ENCODE results near the gene ZNF839. TPM values are rescaled to one million over a fixed set of nuclear protein-coding genes. Genes with fewer than 3 reads are reported as not detected.
A peak's percentile ranks its signal among the peaks of the same experiment; 100 is the strongest.

ZNF839 gene
- total RNA-seq, 1 experiment from 2014 or later: 15.1 TPM

DNA sequence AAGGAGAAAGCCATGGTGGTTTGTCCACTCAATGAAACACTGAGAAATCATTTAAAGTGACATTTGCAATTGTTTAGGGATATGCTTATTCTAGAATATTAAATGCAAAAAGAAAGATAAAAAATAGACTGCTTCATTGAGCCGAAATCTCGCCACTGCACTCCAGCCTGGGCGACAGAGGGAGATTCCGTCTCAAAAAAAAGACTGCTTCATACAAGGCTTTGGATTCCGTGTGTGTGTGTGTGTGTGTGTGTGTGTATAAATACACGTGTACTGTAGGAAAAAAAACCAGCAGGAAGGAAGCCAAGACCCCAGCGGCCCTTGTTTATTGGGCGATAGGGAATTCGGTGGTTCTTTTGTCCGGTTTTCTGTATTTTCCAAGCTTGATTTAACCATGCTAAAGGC is 3.2 kb upstream of the ZNF839 start (continued):
- TF ChIP-seq, protein P1, sequence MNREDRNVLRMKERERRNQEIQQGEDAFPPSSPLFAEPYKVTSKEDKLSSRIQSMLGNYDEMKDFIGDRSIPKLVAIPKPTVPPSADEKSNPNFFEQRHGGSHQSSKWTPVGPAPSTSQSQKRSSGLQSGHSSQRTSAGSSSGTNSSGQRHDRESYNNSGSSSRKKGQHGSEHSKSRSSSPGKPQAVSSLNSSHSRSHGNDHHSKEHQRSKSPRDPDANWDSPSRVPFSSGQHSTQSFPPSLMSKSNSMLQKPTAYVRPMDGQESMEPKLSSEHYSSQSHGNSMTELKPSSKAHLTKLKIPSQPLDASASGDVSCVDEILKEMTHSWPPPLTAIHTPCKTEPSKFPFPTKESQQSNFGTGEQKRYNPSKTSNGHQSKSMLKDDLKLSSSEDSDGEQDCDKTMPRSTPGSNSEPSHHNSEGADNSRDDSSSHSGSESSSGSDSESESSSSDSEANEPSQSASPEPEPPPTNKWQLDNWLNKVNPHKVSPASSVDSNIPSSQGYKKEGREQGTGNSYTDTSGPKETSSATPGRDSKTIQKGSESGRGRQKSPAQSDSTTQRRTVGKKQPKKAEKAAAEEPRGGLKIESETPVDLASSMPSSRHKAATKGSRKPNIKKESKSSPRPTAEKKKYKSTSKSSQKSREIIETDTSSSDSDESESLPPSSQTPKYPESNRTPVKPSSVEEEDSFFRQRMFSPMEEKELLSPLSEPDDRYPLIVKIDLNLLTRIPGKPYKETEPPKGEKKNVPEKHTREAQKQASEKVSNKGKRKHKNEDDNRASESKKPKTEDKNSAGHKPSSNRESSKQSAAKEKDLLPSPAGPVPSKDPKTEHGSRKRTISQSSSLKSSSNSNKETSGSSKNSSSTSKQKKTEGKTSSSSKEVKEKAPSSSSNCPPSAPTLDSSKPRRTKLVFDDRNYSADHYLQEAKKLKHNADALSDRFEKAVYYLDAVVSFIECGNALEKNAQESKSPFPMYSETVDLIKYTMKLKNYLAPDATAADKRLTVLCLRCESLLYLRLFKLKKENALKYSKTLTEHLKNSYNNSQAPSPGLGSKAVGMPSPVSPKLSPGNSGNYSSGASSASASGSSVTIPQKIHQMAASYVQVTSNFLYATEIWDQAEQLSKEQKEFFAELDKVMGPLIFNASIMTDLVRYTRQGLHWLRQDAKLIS (CRISPR knock-in tag; IDR thresholded peaks at IDR 0.05; ENCODE audit: borderline replicate concordance): no peak
- TF ChIP-seq EMX1 (CRISPR knock-in tag; IDR thresholded peaks at IDR 0.05) (no peak), CBFB (CRISPR knock-in tag; IDR thresholded peaks at IDR 0.05; ENCODE audit: low read depth) (no peak), ZNF396 (CRISPR knock-in tag; IDR thresholded peaks at IDR 0.05; ENCODE audit: borderline replicate concordance) (no peak)

DNA sequence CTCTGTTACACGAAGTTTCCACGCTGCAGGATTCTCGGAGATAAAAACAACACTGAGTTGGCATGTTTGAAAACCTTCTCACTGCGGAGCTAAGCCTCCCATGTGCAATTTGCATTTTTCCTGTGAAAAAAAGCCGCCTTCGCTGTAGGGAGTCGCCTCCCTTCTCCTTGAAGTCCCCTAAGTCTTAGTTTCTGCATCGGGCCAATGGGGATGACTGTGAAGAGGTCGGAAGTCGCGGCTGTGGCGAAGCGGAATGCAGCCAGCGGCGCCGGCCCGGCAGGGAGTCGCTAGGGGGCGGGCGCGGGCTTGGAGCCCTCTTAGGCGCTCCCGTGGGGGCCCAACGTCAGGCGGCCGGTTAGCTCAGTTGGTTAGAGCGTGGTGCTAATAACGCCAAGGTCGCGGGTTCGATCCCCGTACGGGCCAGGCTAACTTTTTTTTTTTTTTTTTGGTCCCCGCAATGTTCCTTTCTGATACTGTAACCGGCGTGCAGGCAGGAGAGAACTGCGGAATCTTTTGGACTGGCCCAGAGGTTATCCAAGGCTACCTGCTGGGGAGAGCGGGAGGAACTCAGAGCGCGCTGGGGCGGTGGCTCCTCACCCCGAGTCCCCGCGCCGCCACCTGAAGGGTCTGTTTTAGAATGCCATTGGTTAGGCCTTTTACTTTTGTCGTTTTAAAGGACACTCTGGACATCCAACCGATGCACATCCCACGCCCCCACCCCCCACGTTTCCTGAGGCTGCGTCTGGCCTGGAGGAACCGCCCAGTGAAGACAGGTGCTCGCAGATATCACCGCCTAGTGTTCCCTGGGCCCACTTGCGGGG is 2.6 kb upstream of the ZNF839 start:
- H3K36me3 Mint-ChIP-seq: no peaks in the 10 kb centered on the region
- peaks cover 25% of the 10 kb centered on the region for H3K27me3 Mint-ChIP-seq (ENCODE audit: low read depth)
- peaks cover 49% of the 10 kb centered on the region for H3K4me1 Mint-ChIP-seq
- H3K4me3 Mint-ChIP-seq: peak overlapping the region; percentile 93
- peak; percentile 92 for DNase-seq (ENCODE audit: low spot score)
- ChIA-PET CTCF (interaction anchor here (0.5 to 3.6 kb wide), 10 partner anchors 12 to 1299 kb away, joined by 3 to 33 read pairs (median 4); partner anchors contain the start of gene MOK), POLR2A (interaction anchor here (0.6 to 1.3 kb wide), 7 partner anchors 95 to 311 kb away, joined by 3 to 13 read pairs (median 4); partner anchors contain the start of gene WDR20)
- H3K27ac Mint-ChIP-seq: peak overlapping the region; percentile 98
- peak; percentile 66 for ATAC-seq
- H3K9me3 Mint-ChIP-seq: no peaks in the 10 kb centered on the region
- TF ChIP-seq CREM (CRISPR knock-in tag; IDR thresholded peaks at IDR 0.05) (peak; percentile 70; the same call in 1 of the 2 replicates), SP1 (CRISPR knock-in tag; conservative IDR thresholded peaks at IDR 0.05) (peak; percentile 59; the same call in 1 of the 2 replicates), NR3C1 (CRISPR knock-in tag; conservative IDR thresholded peaks at IDR 0.05; ENCODE audit: low read depth) (no peak), TEAD1 (CRISPR knock-in tag; IDR thresholded peaks at IDR 0.05) (peak; percentile 82; the same call in 1 of the 2 replicates), SOX15 (CRISPR knock-in tag; IDR thresholded peaks at IDR 0.05) (no peak), ZNF396 (CRISPR knock-in tag; IDR thresholded peaks at IDR 0.05; ENCODE audit: borderline replicate concordance) (no peak), NFYB (CRISPR knock-in tag; conservative IDR thresholded peaks at IDR 0.05; ENCODE audit: low read depth) (no peak), HMGA2 (CRISPR knock-in tag; IDR thresholded peaks at IDR 0.05) (no peak), NR1H2 (CRISPR knock-in tag; IDR thresholded peaks at IDR 0.05) (no peak), FOXK1 (CRISPR knock-in tag; IDR thresholded peaks at IDR 0.05) (no peak), ZNF423 (CRISPR knock-in tag; IDR thresholded peaks at IDR 0.05) (peak; percentile 72; the same call in 1 of the 2 replicates), ESRRA (CRISPR knock-in tag; IDR thresholded peaks at IDR 0.05; ENCODE audit: borderline replicate concordance) (peak; percentile 62; the same call in 1 of the 2 replicates)
- TF ChIP-seq, protein P2, sequence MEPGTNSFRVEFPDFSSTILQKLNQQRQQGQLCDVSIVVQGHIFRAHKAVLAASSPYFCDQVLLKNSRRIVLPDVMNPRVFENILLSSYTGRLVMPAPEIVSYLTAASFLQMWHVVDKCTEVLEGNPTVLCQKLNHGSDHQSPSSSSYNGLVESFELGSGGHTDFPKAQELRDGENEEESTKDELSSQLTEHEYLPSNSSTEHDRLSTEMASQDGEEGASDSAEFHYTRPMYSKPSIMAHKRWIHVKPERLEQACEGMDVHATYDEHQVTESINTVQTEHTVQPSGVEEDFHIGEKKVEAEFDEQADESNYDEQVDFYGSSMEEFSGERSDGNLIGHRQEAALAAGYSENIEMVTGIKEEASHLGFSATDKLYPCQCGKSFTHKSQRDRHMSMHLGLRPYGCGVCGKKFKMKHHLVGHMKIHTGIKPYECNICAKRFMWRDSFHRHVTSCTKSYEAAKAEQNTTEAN (CRISPR knock-in tag; IDR thresholded peaks at IDR 0.05): no peak
- TF ChIP-seq, protein P3, sequence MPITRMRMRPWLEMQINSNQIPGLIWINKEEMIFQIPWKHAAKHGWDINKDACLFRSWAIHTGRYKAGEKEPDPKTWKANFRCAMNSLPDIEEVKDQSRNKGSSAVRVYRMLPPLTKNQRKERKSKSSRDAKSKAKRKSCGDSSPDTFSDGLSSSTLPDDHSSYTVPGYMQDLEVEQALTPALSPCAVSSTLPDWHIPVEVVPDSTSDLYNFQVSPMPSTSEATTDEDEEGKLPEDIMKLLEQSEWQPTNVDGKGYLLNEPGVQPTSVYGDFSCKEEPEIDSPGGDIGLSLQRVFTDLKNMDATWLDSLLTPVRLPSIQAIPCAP (CRISPR knock-in tag; IDR thresholded peaks at IDR 0.05): no peak
- TF ChIP-seq, protein P4, sequence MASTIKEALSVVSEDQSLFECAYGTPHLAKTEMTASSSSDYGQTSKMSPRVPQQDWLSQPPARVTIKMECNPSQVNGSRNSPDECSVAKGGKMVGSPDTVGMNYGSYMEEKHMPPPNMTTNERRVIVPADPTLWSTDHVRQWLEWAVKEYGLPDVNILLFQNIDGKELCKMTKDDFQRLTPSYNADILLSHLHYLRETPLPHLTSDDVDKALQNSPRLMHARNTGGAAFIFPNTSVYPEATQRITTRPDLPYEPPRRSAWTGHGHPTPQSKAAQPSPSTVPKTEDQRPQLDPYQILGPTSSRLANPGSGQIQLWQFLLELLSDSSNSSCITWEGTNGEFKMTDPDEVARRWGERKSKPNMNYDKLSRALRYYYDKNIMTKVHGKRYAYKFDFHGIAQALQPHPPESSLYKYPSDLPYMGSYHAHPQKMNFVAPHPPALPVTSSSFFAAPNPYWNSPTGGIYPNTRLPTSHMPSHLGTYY (CRISPR knock-in tag; IDR thresholded peaks at IDR 0.05): peak; percentile 90
- TF ChIP-seq, protein P5, sequence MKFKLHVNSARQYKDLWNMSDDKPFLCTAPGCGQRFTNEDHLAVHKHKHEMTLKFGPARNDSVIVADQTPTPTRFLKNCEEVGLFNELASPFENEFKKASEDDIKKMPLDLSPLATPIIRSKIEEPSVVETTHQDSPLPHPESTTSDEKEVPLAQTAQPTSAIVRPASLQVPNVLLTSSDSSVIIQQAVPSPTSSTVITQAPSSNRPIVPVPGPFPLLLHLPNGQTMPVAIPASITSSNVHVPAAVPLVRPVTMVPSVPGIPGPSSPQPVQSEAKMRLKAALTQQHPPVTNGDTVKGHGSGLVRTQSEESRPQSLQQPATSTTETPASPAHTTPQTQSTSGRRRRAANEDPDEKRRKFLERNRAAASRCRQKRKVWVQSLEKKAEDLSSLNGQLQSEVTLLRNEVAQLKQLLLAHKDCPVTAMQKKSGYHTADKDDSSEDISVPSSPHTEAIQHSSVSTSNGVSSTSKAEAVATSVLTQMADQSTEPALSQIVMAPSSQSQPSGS (CRISPR knock-in tag; IDR thresholded peaks at IDR 0.05; ENCODE audit: borderline replicate concordance, low read depth): no peak
- TF ChIP-seq, protein P1 (CRISPR knock-in tag; IDR thresholded peaks at IDR 0.05; ENCODE audit: borderline replicate concordance): no peak; the same call in 1 of the 2 replicates
- TF ChIP-seq, protein P6, sequence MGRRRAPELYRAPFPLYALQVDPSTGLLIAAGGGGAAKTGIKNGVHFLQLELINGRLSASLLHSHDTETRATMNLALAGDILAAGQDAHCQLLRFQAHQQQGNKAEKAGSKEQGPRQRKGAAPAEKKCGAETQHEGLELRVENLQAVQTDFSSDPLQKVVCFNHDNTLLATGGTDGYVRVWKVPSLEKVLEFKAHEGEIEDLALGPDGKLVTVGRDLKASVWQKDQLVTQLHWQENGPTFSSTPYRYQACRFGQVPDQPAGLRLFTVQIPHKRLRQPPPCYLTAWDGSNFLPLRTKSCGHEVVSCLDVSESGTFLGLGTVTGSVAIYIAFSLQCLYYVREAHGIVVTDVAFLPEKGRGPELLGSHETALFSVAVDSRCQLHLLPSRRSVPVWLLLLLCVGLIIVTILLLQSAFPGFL (CRISPR knock-in tag; IDR thresholded peaks at IDR 0.05; ENCODE audit: borderline replicate concordance): no peak

All from WTC11 (cell line).